CD4-positive, alpha-beta T cell treated with Interleukin-17A for 4 hours (primary cell): ENCODE results near the gene OR2A14.
"Not testable (repeated sequence)": the region's sequence is repeated elsewhere in the genome, so short reads cannot be mapped to it uniquely, and the experiment has no call there.

ENCODE experiments used
- DNase-seq: peaks from one replicate; pipeline ENCODE4 v3.0.0-alpha.2; 2020; ENCODE audit warnings: mixed read lengths

OR2A14 gene

DNA sequence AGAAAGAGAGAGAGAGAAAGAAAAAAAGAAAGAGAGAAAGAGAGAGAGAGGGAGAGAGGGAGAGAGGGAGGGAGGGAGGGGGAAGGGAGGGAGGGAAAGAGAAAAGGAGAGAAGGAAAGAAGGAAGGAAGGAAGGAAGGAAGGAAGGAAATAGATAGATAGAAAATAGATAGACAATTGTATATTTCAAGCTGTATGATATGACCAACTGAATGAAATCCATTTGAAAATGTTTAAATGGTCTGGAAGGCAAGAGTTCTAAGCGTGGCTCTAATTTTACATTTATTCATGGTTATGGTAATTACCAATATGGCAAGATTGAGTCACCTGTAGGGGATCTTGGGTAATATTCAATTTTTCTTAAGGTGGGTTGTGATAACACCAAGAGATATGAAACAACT lies 35.9 kb downstream of the OR2A14 start:
- DNase-seq, result no peak

- no peak for DNase-seq
These were observed 41.8 kb downstream of the OR2A14 start for GRCh38 chr7:144164784-144165183.

DNA sequence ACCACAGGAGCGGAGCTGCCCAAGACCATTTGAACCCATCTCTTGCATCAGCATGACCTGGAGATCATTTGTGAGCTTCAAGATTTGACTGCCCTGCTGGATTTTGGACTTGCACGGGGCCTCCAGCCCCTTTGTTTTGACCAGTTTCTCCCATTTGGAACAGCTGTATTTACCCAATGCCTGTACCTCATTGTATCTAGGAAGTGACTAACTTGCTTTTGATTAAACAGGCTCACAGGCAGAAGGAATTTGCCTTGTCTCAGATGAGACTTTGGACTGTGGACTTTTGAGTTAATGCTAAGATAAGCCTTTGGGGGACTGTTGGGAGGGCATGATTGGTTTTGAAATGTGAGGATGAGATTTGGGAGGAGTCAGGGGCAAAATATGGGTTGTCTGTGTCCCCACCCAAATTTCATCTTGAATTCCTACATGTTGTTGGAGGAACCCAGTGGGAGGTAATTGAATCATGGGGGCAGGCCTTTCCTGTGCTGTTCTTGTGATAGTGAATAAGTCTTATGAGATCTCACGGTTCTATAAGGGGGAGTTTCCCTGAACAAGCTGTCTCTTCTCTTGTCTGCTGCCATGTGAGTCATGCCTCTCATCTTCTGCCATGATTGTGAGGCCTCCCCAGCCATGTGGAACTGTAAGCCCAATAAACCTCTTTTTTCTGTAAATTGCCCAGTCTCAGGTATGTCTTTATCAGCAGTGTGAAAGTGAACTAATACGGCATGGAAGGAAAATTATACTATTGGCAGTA lies 48.8 kb downstream of the OR2A14 start:
- not testable (repeated sequence) for DNase-seq

GRCh38 chr7:144174613-144175012 lies 51.6 kb downstream of the OR2A14 start:
- DNase-seq, result no peak

DNA sequence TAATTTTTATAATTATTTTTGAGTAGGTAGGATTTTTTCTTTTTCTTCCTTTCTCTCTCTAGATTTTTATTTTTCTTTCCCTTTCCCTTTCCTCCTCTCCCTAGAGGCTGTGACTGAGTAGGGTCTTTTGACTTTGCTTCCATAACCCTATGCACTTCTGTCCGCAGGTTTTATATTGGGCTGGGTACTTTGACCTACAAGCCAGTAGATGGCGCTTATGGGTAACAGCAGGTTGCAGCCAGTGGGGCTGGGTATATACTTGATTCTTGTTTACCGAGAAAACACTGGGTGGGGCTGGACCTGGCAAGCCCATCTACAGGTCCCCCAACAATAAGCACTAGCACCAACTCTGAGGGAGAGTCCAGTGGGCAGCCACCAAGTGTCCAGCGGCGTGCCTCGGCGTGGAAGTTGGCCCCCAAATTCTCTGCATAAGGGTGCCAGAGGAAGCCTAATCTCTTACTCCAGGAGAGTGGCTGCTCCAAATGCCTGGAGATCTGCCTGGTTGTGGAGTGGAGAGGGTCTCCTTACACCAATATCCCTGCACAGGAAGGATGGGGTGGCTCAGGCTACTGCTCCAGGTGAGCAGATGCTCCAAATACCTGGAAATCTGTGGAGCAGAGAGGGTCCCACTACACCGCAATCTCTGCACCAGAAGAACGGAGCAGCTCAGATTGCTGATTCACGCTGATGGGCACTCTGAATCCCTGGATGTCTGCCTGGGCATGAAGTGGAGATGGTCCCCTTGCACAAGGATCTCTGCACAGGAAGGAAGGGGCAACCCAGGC lies 55.6 kb downstream of the OR2A14 start:
- DNase-seq, result peak; percentile 38

GRCh38 chr7:144179165-144179479 lies 56.1 kb downstream of the OR2A14 start:
- DNase-seq, result not testable (repeated sequence)
